Myometrial cell (primary cell): ENCODE results near the gene DFFB. TPM values are rescaled to one million over a fixed set of nuclear protein-coding genes. Genes with fewer than 3 reads are reported as not detected.

Experiments
- total RNA-seq: library from RNA; depleted of rRNA; stranded (reverse); fragments of >200 nt; gene quantifications from 2 replicates; pipeline ENCODE4 v1.2.3, GENCODE V29; 2015

Gene DFFB
- 3.5 and 14.4 TPM in 2 replicates for total RNA-seq

GRCh38 chr1:3856923-3857790, at the start of gene DFFB, which contains the start of gene CEP104:
Gene DFFB (plus strand): TSS chr1:3857476. CDS start chr1:3857604, 128 bp downstream.
Gene CEP104 (minus strand): TSS chr1:3857211. CDS start chr1:3852407, 4,804 bp downstream.

GRCh38 chr1:3900150-3900968, 43.1 kb downstream of the DFFB start, which contains the start of gene C1orf174:
Gene C1orf174 (minus strand): TSS chr1:3900272. CDS start chr1:3900186, 86 bp downstream.

Other genes starting within 250 kb of the DFFB start
- gene MEGF6, start 246.0 kb upstream of the DFFB start, total RNA-seq = under 0.01 and 2.6 TPM in 2 replicates
- gene TPRG1L, start 232.5 kb upstream of the DFFB start, total RNA-seq = 14.7 and 20.2 TPM in 2 replicates
- 11.5 and 28.8 TPM in 2 replicates for gene WRAP73, start 207.4 kb upstream of the DFFB start, total RNA-seq
- gene TP73, start 205.0 kb upstream of the DFFB start, total RNA-seq = 0.53 TPM in 1 of 2 replicates, not detected in the other
- gene CCDC27, start 105.0 kb upstream of the DFFB start, total RNA-seq = not detected in 2 replicates
- gene SMIM1, start 84.7 kb upstream of the DFFB start, total RNA-seq = 1.7 and 7.6 TPM in 2 replicates
- 27.7 and 28.5 TPM in 2 replicates for gene LRRC47, start 61.0 kb upstream of the DFFB start, total RNA-seq
- gene CEP104, start 265 bp upstream of the DFFB start, total RNA-seq = 25.9 and 33.7 TPM in 2 replicates
- gene C1orf174, start 42.8 kb downstream of the DFFB start, total RNA-seq = 28.8 and 33.8 TPM in 2 replicates